SU-DHL-6 (cell line): ENCODE data around the gene SLC43A2.

Experiments
- EZH2phosphoT487 ChIP-seq: fragments of 200-600 bp; sonication (generic), shearing (Covaris generic); conservative IDR thresholded peaks from 2 replicates; pipeline ENCODE4 v1.6.1; 2018; ENCODE audit warnings: mild to moderate bottlenecking, antibody characterized with exemption, low read length, moderate library complexity, mixed read lengths
- TF ChIP-seq, protein P1 (sequence below): fragments of 200-600 bp; sonication (generic); IDR thresholded peaks from one replicate; pipeline ENCODE4 v1.5.1; 2017; ENCODE audit warnings: antibody characterized with exemption, mild to moderate bottlenecking, low read length, moderate library complexity; ENCODE audit not compliant: insufficient read depth, poor library complexity, severe bottlenecking

DNA sequence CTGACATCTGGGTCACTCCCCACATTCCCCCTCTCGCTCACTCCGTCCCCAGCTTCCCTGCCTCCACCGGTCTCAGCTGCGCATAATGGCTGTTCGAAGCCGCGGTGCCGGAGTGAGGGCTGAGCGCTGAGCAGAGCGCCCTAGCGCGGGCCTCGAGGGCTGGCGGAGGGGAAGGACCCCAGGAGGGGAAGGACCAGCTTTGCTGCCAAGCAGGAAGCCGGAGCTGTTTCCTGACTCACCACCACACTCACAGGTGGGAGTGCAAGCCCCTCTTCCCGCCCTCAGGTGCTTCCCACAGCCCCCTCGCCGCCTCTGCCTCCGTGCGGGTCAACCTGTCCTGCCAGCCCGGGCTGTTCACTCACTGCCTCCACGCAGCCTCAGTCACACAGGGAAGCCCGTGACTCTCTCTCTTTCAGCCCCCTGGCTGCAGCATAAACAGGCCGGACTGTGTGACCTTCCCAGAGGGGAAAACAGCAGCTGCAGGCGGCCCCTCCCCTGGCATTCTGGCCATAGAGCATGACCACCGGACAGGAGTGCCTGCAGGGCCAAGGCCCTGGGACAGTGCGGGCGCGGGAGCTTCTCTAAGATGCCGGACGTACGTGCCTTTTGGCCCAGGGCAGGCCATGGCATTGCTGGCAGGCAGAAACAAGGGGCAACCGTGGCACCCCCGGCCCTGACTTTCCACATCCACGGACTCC, 23.7 kb downstream of the SLC43A2 start:
- TF ChIP-seq, protein P1, sequence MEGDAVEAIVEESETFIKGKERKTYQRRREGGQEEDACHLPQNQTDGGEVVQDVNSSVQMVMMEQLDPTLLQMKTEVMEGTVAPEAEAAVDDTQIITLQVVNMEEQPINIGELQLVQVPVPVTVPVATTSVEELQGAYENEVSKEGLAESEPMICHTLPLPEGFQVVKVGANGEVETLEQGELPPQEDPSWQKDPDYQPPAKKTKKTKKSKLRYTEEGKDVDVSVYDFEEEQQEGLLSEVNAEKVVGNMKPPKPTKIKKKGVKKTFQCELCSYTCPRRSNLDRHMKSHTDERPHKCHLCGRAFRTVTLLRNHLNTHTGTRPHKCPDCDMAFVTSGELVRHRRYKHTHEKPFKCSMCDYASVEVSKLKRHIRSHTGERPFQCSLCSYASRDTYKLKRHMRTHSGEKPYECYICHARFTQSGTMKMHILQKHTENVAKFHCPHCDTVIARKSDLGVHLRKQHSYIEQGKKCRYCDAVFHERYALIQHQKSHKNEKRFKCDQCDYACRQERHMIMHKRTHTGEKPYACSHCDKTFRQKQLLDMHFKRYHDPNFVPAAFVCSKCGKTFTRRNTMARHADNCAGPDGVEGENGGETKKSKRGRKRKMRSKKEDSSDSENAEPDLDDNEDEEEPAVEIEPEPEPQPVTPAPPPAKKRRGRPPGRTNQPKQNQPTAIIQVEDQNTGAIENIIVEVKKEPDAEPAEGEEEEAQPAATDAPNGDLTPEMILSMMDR: no peak
- no peak for TF ChIP-seq EZH2phosphoT487
